Measurements from ENCODE around the gene MKRN3. TPM values are rescaled to one million over a fixed set of nuclear protein-coding genes. Genes with fewer than 3 reads are reported as not detected.

The MKRN3 gene
- 1 to 10 TPM; 2.0 to 5.8 (median 2.9) TPM for total RNA-seq
- 5.0 TPM for total RNA-seq (2013)
- 1.9 to 11.6 (median 3.3) reads per million in 29 experiments for total RNA-seq

GRCh38 chr15:23565395-23566070 lies at the start of gene MKRN3:
Gene MKRN3 (plus strand): TSS chr15:23565674. CDS start chr15:23565783, 109 bp downstream.
- no peaks in the 10 kb centered on the region for H3K9me3 ChIP-seq
- no peaks in the 10 kb centered on the region for H3K36me3 ChIP-seq (ENCODE audit: control insufficient read depth in 2 of 2, extremely low read depth in 1 of 2, insufficient read depth in 1 of 2, low read length in 1 of 2)
- H3K4me3 ChIP-seq (ENCODE audit: control insufficient read depth in 1 of 2, extremely low read depth in 1 of 2, low read length in 1 of 2): peak within 1 kb of the TSS; percentile 44 to 54
- CTCF ChIA-PET: no interaction called here
- POLR2A ChIA-PET: no interaction called here
- Mint-ChIP-seq H3K4me3 (peak within 1 kb of the TSS; percentile 73 to 79 (median 79)), H3K27ac (peak within 1 kb of the TSS; percentile 65 to 81), H3K9me3 (peaks cover 3 to 6% (median 6%) of the 10 kb centered on the region in 3 donors), H3K36me3 (no peaks in the 10 kb centered on the region), H3K4me1 (peaks cover 0 to 4% (median 1%) of the 10 kb centered on the region in 3 donors), H3K27me3 (peaks cover 0 to 4% of the 10 kb centered on the region in 2 donors)
- no peaks in the 10 kb centered on the region for H3K4me1 ChIP-seq (ENCODE audit: control insufficient read depth in 1 of 2, extremely low read depth in 1 of 2, insufficient read depth in 2 of 2, low read length in 2 of 2)
- DNase-seq: peak in 31 of 35 experiments; percentile 0 to 67 (median 19)
- peaks cover 0 to 6% of the 10 kb centered on the region in 2 experiments for H3K27me3 ChIP-seq (replicated peaks in 1 of 2; ENCODE audit: control insufficient read depth in 2 of 2, extremely low read depth in 1 of 2, insufficient read depth in 2 of 2, low read length in 1 of 2)
- 82% methylated on average over 22 of the region's 27 CpGs for WGBS (ENCODE audit: insufficient coverage)
- H3K27ac ChIP-seq (ENCODE audit: low read length): peak within 1 kb of the TSS; percentile 78
- ATAC-seq (replicated peaks in 1 of 4): peak; percentile 62 to 70 (median 63)

GRCh38 chr15:23516866-23517265 lies 48.6 kb upstream of the MKRN3 start:
- Mint-ChIP-seq H3K9me3 (peaks cover 0 to 3% (median 0%) of the 10 kb centered on the region in 3 donors), H3K4me3 (no peak overlapping the region), H3K4me1 (no peaks in the 10 kb centered on the region), H3K36me3 (no peaks in the 10 kb centered on the region), H3K27ac (no peak overlapping the region), H3K27me3 (peaks cover 0 to 3% of the 10 kb centered on the region in 2 donors)
- DNase-seq: no peak
- ChIA-PET POLR2A (no interaction called here), CTCF (no interaction called here)
- H3K36me3 ChIP-seq (ENCODE audit: control insufficient read depth in 2 of 2, extremely low read depth in 1 of 2, insufficient read depth in 1 of 2, low read length in 1 of 2): no peaks in the 10 kb centered on the region
- H3K9me3 ChIP-seq: no peaks in the 10 kb centered on the region
- H3K27me3 ChIP-seq (replicated peaks in 1 of 2; ENCODE audit: control insufficient read depth in 2 of 2, extremely low read depth in 1 of 2, insufficient read depth in 2 of 2, low read length in 1 of 2): no peaks in the 10 kb centered on the region
- WGBS (ENCODE audit: insufficient coverage): 75% methylated on average over 3 of the region's 4 CpGs
- H3K4me3 ChIP-seq (ENCODE audit: control insufficient read depth in 1 of 2, extremely low read depth in 1 of 2, low read length in 1 of 2): no peak overlapping the region
- no peak for ATAC-seq (replicated peaks in 1 of 4)
- no peak overlapping the region for H3K27ac ChIP-seq (ENCODE audit: low read length)
- no peaks in the 10 kb centered on the region for H3K4me1 ChIP-seq (ENCODE audit: control insufficient read depth in 1 of 2, extremely low read depth in 1 of 2, insufficient read depth in 2 of 2, low read length in 2 of 2)

DNA sequence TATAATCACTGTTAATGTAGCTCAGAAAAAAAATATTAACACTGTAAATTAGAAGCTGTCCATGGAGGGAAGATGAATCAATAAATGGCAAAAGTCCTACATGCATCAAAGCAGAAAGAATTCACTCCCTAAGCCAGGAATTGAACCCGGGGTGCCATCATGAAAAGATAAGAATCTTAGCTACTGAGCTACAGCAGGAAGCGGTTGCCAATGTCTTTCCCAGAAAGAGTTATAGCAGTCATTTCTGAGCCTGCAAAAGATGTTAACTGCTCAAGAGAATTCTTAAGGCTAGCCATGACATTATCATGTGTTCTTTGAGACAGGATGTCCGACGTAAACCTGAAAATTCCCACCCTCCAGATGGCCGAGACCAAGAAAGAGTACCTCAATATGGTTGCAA lies 47.4 kb upstream of the MKRN3 start:
- Mint-ChIP-seq H3K27me3 (peaks cover 0 to 3% of the 10 kb centered on the region in 2 donors), H3K36me3 (no peaks in the 10 kb centered on the region), H3K4me3 (no peak overlapping the region), H3K4me1 (no peaks in the 10 kb centered on the region), H3K9me3 (peaks cover 0 to 3% (median 0%) of the 10 kb centered on the region in 3 donors), H3K27ac (no peak overlapping the region)
- no peak for ATAC-seq (replicated peaks in 1 of 4)
- ChIA-PET POLR2A (no interaction called here), CTCF (no interaction called here)
- whole genome bisulfite sequencing (ENCODE audit: insufficient coverage): 71% methylated on average over 4 of the region's 5 CpGs
- no peak overlapping the region for H3K27ac ChIP-seq (ENCODE audit: low read length)
- no peaks in the 10 kb centered on the region for H3K9me3 ChIP-seq
- no peaks in the 10 kb centered on the region for H3K27me3 ChIP-seq (replicated peaks in 1 of 2; ENCODE audit: control insufficient read depth in 2 of 2, extremely low read depth in 1 of 2, insufficient read depth in 2 of 2, low read length in 1 of 2)
- no peak overlapping the region for H3K4me3 ChIP-seq (ENCODE audit: control insufficient read depth in 1 of 2, extremely low read depth in 1 of 2, low read length in 1 of 2)
- no peaks in the 10 kb centered on the region for H3K4me1 ChIP-seq (ENCODE audit: control insufficient read depth in 1 of 2, extremely low read depth in 1 of 2, insufficient read depth in 2 of 2, low read length in 2 of 2)
- no peaks in the 10 kb centered on the region for H3K36me3 ChIP-seq (ENCODE audit: control insufficient read depth in 2 of 2, extremely low read depth in 1 of 2, insufficient read depth in 1 of 2, low read length in 1 of 2)
- DNase-seq: no peak

- Histone ChIP-seq H3K4me1 (ENCODE audit: control insufficient read depth in 1 of 2, extremely low read depth in 1 of 2, insufficient read depth in 2 of 2, low read length in 2 of 2) (no peaks in the 10 kb centered on the region), H3K36me3 (ENCODE audit: control insufficient read depth in 2 of 2, extremely low read depth in 1 of 2, insufficient read depth in 1 of 2, low read length in 1 of 2) (no peaks in the 10 kb centered on the region), H3K9me3 (no peaks in the 10 kb centered on the region), H3K4me3 (ENCODE audit: control insufficient read depth in 1 of 2, extremely low read depth in 1 of 2, low read length in 1 of 2) (no peak overlapping the region), H3K27me3 (replicated peaks in 1 of 2; ENCODE audit: control insufficient read depth in 2 of 2, extremely low read depth in 1 of 2, insufficient read depth in 2 of 2, low read length in 1 of 2) (no peaks in the 10 kb centered on the region), H3K27ac (ENCODE audit: low read length) (no peak overlapping the region)
- H3K36me3 Mint-ChIP-seq: no peaks in the 10 kb centered on the region
- no peaks in the 10 kb centered on the region for H3K27me3 Mint-ChIP-seq
- no peaks in the 10 kb centered on the region for H3K4me1 Mint-ChIP-seq
- H3K4me3 Mint-ChIP-seq: no peak overlapping the region
- POLR2A ChIA-PET: no interaction called here
- no peak overlapping the region for H3K27ac Mint-ChIP-seq
- ATAC-seq (replicated peaks in 1 of 4) (no peak), DNase-seq (no peak)
- H3K9me3 Mint-ChIP-seq: no peaks in the 10 kb centered on the region
- CTCF ChIA-PET: interaction anchor here in 1 of 2 donors (1.1 kb wide), 1 partner anchor 21 kb away, joined by 3 read pairs; no protein-coding TSS in a partner anchor
- no CpG with 5 or more reads among the region's 3 CpGs for WGBS (ENCODE audit: insufficient coverage)
Observed at GRCh38 chr15:23524816-23525215, 40.7 kb upstream of the MKRN3 start.

GRCh38 chr15:23529891-23530290 lies 35.6 kb upstream of the MKRN3 start:
- ChIA-PET POLR2A (no interaction called here), CTCF (no interaction called here)
- H3K9me3 ChIP-seq: no peaks in the 10 kb centered on the region
- no CpG with 5 or more reads among the region's 2 CpGs for WGBS (ENCODE audit: insufficient coverage)
- no peaks in the 10 kb centered on the region for H3K27me3 Mint-ChIP-seq
- H3K4me3 Mint-ChIP-seq: no peak overlapping the region
- no peaks in the 10 kb centered on the region for H3K36me3 ChIP-seq (ENCODE audit: control insufficient read depth in 2 of 2, extremely low read depth in 1 of 2, insufficient read depth in 1 of 2, low read length in 1 of 2)
- no peaks in the 10 kb centered on the region for H3K27me3 ChIP-seq (replicated peaks in 1 of 2; ENCODE audit: control insufficient read depth in 2 of 2, extremely low read depth in 1 of 2, insufficient read depth in 2 of 2, low read length in 1 of 2)
- H3K36me3 Mint-ChIP-seq: no peaks in the 10 kb centered on the region
- no peak overlapping the region for H3K27ac ChIP-seq (ENCODE audit: low read length)
- H3K4me3 ChIP-seq (ENCODE audit: control insufficient read depth in 1 of 2, extremely low read depth in 1 of 2, low read length in 1 of 2): no peak overlapping the region
- H3K4me1 ChIP-seq (ENCODE audit: control insufficient read depth in 1 of 2, extremely low read depth in 1 of 2, insufficient read depth in 2 of 2, low read length in 2 of 2): no peaks in the 10 kb centered on the region
- no peaks in the 10 kb centered on the region for H3K4me1 Mint-ChIP-seq
- no peak for DNase-seq
- H3K27ac Mint-ChIP-seq: no peak overlapping the region
- peaks cover 0 to 4% (median 4%) of the 10 kb centered on the region in 3 donors for H3K9me3 Mint-ChIP-seq
- ATAC-seq (replicated peaks in 1 of 4): no peak

- H3K36me3 Mint-ChIP-seq: no peaks in the 10 kb centered on the region
- CTCF ChIA-PET: no interaction called here
- H3K27me3 Mint-ChIP-seq: no peaks in the 10 kb centered on the region
- no peak overlapping the region for H3K27ac Mint-ChIP-seq
- POLR2A ChIA-PET: no interaction called here
- no peaks in the 10 kb centered on the region for H3K9me3 ChIP-seq
- no peaks in the 10 kb centered on the region for H3K36me3 ChIP-seq (ENCODE audit: control insufficient read depth in 2 of 2, extremely low read depth in 1 of 2, insufficient read depth in 1 of 2, low read length in 1 of 2)
- H3K27ac ChIP-seq (ENCODE audit: low read length): no peak overlapping the region
- no peaks in the 10 kb centered on the region for H3K27me3 ChIP-seq (replicated peaks in 1 of 2; ENCODE audit: control insufficient read depth in 2 of 2, extremely low read depth in 1 of 2, insufficient read depth in 2 of 2, low read length in 1 of 2)
- peaks cover 4 to 10% (median 4%) of the 10 kb centered on the region in 3 donors for H3K9me3 Mint-ChIP-seq
- no peak for ATAC-seq (replicated peaks in 1 of 4)
- no peaks in the 10 kb centered on the region for H3K4me1 Mint-ChIP-seq
- no peak for DNase-seq
- no peaks in the 10 kb centered on the region for H3K4me1 ChIP-seq (ENCODE audit: control insufficient read depth in 1 of 2, extremely low read depth in 1 of 2, insufficient read depth in 2 of 2, low read length in 2 of 2)
- no peak overlapping the region for H3K4me3 Mint-ChIP-seq
- WGBS (ENCODE audit: insufficient coverage): 84% methylated on average over 2 of the region's 4 CpGs
- H3K4me3 ChIP-seq (ENCODE audit: control insufficient read depth in 1 of 2, extremely low read depth in 1 of 2, low read length in 1 of 2): no peak overlapping the region
Observed at GRCh38 chr15:23532024-23532423, 33.5 kb upstream of the MKRN3 start.
